RWPE2 (cell line): ENCODE data around the gene P3H2.

Experiments
- ATAC-seq: fragments of 200-7000 bp; cut with Tn5 transposase; 3 replicates; pipeline ENCODE4 v1.9.1; 2021; ENCODE audit warnings: low read depth
- DNase-seq: peaks from one replicate; pipeline ENCODE4 v3.0.0-alpha.2; 2020; ENCODE audit warnings: low spot score
- H3K27ac ChIP-seq: fragments of 450-650 bp; 2 replicates; pipeline ENCODE4 v1.5.1; 2017; ENCODE audit warnings: mild to moderate bottlenecking; ENCODE audit not compliant: poor library complexity, severe bottlenecking
- H3K27me3 ChIP-seq: fragments of 250-450 bp; sonication (Bioruptor Pico); 2 replicates; pipeline ENCODE4 v1.5.1; 2021; ENCODE audit warnings: mild to moderate bottlenecking, moderate library complexity; ENCODE audit not compliant: insufficient read depth, poor library complexity, severe bottlenecking
- H3K36me3 ChIP-seq: fragments of 250-450 bp; sonication (Bioruptor Pico); 2 replicates; pipeline ENCODE4 v1.5.1; 2020; ENCODE audit warnings: low read depth, mild to moderate bottlenecking, moderate library complexity
- H3K4me1 ChIP-seq: fragments of 250-450 bp; sonication (Bioruptor Pico); 2 replicates; pipeline ENCODE4 v1.5.1; 2021; ENCODE audit warnings: mild to moderate bottlenecking, moderate library complexity; ENCODE audit not compliant: insufficient read depth, poor library complexity, severe bottlenecking
- H3K4me3 ChIP-seq: fragments of 250-450 bp; sonication (Bioruptor Pico); 2 replicates; pipeline ENCODE4 v1.5.1; 2021; ENCODE audit warnings: mild to moderate bottlenecking, moderate library complexity; ENCODE audit not compliant: severe bottlenecking
- H3K9me3 ChIP-seq: fragments of 250-450 bp; sonication (Bioruptor Pico); 2 replicates; pipeline ENCODE4 v1.5.1; 2021; ENCODE audit warnings: mild to moderate bottlenecking, moderate library complexity; ENCODE audit not compliant: severe bottlenecking
- TF ChIP-seq, protein P1 (sequence below): fragments of 450-650 bp; IDR thresholded peaks from one replicate; pipeline ENCODE4 v1.5.1; 2017; ENCODE audit warnings: mild to moderate bottlenecking, moderate library complexity; ENCODE audit not compliant: poor library complexity, severe bottlenecking

P3H2 gene

DNA sequence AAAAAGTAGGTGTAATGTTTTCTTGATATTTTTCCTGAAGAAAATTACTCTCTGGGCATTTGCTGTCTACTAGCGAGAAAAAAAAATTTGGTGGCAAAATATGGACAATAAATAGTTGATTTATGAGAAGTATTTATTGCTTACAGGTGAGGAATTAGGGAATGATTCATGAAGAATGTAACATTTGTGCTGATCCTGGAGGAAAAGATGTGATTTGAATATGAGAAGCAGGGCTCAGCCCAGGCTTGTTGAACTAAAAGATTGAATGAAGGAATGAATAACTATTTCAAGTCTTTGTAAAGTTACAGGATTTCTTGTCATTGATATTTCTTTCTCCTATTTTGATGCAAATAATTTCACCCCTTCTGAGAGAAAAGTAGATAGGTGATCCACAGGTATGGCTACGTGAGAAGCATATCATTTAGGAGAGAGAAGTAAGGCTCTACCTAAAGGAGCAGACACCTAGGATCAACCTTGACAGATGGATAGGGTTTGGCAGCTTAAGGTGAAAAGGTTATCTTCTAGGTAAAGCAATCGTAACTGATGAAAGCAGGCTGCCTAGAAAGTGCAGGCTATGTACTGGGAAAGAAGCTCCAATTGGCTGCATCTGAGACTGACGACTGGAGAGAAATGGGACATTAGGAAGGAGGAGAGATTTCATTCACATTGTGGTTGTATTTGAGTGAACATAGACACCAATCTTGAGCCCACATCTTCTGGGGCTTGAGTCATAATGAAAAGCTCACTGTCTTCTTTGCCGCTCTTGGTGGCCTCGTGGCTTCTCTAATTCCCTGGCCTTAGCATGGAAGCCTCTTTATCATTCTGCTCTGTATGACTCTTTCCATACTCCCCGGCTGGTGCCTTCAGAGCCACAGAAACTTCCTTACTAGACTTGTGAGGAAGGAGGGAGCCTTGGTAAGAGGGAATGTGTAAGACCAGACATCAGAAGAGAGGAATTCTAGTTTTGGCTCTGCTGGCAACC is 106.5 kb downstream of the P3H2 start:
- no peaks in the 10 kb centered on the region for H3K27me3 ChIP-seq
- ATAC-seq: peak; percentile 25; the same call in 1 of the 3 replicates
- no peak overlapping the region for H3K4me3 ChIP-seq
- DNase-seq: no peak
- TF ChIP-seq, protein P1, sequence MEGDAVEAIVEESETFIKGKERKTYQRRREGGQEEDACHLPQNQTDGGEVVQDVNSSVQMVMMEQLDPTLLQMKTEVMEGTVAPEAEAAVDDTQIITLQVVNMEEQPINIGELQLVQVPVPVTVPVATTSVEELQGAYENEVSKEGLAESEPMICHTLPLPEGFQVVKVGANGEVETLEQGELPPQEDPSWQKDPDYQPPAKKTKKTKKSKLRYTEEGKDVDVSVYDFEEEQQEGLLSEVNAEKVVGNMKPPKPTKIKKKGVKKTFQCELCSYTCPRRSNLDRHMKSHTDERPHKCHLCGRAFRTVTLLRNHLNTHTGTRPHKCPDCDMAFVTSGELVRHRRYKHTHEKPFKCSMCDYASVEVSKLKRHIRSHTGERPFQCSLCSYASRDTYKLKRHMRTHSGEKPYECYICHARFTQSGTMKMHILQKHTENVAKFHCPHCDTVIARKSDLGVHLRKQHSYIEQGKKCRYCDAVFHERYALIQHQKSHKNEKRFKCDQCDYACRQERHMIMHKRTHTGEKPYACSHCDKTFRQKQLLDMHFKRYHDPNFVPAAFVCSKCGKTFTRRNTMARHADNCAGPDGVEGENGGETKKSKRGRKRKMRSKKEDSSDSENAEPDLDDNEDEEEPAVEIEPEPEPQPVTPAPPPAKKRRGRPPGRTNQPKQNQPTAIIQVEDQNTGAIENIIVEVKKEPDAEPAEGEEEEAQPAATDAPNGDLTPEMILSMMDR: no peak
- H3K27ac ChIP-seq: peak overlapping the region; percentile 90
- H3K4me1 ChIP-seq: peaks cover 33% of the 10 kb centered on the region
- no peaks in the 10 kb centered on the region for H3K36me3 ChIP-seq
- no peaks in the 10 kb centered on the region for H3K9me3 ChIP-seq

- Histone ChIP-seq H3K9me3 (no peaks in the 10 kb centered on the region), H3K4me3 (no peak overlapping the region), H3K4me1 (peaks cover 33% of the 10 kb centered on the region), H3K36me3 (no peaks in the 10 kb centered on the region), H3K27me3 (no peaks in the 10 kb centered on the region), H3K27ac (peak overlapping the region; percentile 90)
- TF ChIP-seq, protein P1: no peak
- DNase-seq (no peak), ATAC-seq (peak; percentile 53)
These were observed 107.9 kb downstream of the P3H2 start for GRCh38 chr3:190012784-190013183.

- TF ChIP-seq, protein P1: peak; percentile 11
- Histone ChIP-seq H3K9me3 (no peaks in the 10 kb centered on the region), H3K4me1 (peaks cover 33% of the 10 kb centered on the region), H3K27me3 (no peaks in the 10 kb centered on the region), H3K36me3 (no peaks in the 10 kb centered on the region), H3K4me3 (no peak overlapping the region), H3K27ac (peak overlapping the region; percentile 90)
- peak; percentile 89 for ATAC-seq
- no peak for DNase-seq
These were observed 108.3 kb downstream of the P3H2 start for GRCh38 chr3:190012314-190012782.

GRCh38 chr3:190010486-190010885 is 110.2 kb downstream of the P3H2 start:
- no peak for DNase-seq
- peaks cover 33% of the 10 kb centered on the region for H3K4me1 ChIP-seq
- peak overlapping the region; percentile 90 for H3K27ac ChIP-seq
- TF ChIP-seq, protein P1: no peak
- ATAC-seq: no peak
- H3K27me3 ChIP-seq: no peaks in the 10 kb centered on the region
- H3K4me3 ChIP-seq: no peak overlapping the region
- no peaks in the 10 kb centered on the region for H3K36me3 ChIP-seq
- H3K9me3 ChIP-seq: no peaks in the 10 kb centered on the region
